ENCODE data around the gene CD8B. TPM values are rescaled to one million over a fixed set of nuclear protein-coding genes. Genes with fewer than 3 reads are reported as not detected.

The CD8B gene
- total RNA-seq, 6 experiments from 2014 or later = 0.25 to 0.68 (median 0.27) TPM; not detected in 3

DNA sequence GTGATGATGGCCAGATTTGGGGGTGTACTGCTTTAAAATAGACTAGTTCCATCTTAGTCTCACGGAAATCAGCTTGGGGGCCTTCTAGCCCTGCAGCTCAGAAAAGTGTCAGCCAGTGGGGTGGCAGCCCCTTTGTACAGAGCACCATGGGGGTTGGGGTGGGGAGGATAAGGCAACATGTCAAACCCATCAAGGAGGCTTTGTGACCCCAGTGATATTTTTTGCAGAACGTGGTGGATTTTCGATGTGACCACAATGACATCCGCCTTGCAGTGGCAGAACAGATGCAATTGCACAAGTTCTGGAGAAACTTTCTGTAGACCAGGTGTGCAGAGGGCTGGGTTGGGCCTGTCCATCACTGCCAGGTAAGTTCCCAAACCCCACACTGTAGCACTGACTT, 67.9 kb downstream of the CD8B start:
- Histone ChIP-seq H3K4me3 (no peak overlapping the region), H3K27ac (no peak overlapping the region), H3K4me1 (peaks cover 0 to 26% (median 0%) of the 10 kb centered on the region in 4 donors), H3K36me3 (no peaks in the 10 kb centered on the region), H3K9me3 (no peaks in the 10 kb centered on the region), H3K27me3 (peaks cover 0 to 24% of the 10 kb centered on the region in 2 donors)
- no peak for DNase-seq
- intact Hi-C loops (cut with DNase I) = no loop called here
- 33% methylated on average over 1 of the region's 4 CpGs for WGBS (ENCODE audit: insufficient coverage, low coverage, low lambda C conversion rate, missing lambda C conversion rate)
- no peak for ATAC-seq
- TF ChIP-seq, protein P1, sequence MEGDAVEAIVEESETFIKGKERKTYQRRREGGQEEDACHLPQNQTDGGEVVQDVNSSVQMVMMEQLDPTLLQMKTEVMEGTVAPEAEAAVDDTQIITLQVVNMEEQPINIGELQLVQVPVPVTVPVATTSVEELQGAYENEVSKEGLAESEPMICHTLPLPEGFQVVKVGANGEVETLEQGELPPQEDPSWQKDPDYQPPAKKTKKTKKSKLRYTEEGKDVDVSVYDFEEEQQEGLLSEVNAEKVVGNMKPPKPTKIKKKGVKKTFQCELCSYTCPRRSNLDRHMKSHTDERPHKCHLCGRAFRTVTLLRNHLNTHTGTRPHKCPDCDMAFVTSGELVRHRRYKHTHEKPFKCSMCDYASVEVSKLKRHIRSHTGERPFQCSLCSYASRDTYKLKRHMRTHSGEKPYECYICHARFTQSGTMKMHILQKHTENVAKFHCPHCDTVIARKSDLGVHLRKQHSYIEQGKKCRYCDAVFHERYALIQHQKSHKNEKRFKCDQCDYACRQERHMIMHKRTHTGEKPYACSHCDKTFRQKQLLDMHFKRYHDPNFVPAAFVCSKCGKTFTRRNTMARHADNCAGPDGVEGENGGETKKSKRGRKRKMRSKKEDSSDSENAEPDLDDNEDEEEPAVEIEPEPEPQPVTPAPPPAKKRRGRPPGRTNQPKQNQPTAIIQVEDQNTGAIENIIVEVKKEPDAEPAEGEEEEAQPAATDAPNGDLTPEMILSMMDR (IDR thresholded peaks at IDR 0.05) = no peak

DNA sequence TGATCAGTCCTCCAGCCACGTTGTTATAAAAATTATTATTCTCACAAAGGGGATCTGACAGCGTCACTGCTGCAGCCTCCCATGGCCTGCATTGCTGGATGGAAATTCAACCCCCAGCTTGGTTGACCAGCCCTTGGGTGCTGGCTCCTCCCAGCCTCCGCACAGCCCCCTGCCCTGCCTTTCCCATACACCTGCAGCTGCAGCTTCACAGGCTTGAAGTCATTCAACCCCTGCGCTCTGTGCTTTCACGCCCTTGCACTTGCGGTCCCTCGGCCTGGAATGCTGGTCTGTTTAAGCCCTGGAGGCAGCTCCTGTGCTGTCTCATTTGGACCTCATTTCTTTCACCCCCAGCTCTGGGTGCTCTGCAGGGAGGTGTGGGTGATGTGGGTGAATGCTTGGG, 70.1 kb downstream of the CD8B start:
- no peak for DNase-seq
- WGBS (ENCODE audit: insufficient coverage, low coverage, low lambda C conversion rate, missing lambda C conversion rate) = 64% methylated on average over 7 of the region's 7 CpGs
- Histone ChIP-seq H3K4me3 (no peak overlapping the region), H3K27ac (no peak overlapping the region), H3K27me3 (peaks cover 0 to 24% of the 10 kb centered on the region in 2 donors), H3K9me3 (no peaks in the 10 kb centered on the region), H3K36me3 (no peaks in the 10 kb centered on the region), H3K4me1 (peaks cover 0 to 26% (median 0%) of the 10 kb centered on the region in 4 donors)
- ATAC-seq = no peak
- intact Hi-C loops (cut with DNase I) = no loop called here
- no peak for TF ChIP-seq POLR2A (IDR thresholded peaks at IDR 0.05)
- TF ChIP-seq, protein P1 (IDR thresholded peaks at IDR 0.05) = no peak

DNA sequence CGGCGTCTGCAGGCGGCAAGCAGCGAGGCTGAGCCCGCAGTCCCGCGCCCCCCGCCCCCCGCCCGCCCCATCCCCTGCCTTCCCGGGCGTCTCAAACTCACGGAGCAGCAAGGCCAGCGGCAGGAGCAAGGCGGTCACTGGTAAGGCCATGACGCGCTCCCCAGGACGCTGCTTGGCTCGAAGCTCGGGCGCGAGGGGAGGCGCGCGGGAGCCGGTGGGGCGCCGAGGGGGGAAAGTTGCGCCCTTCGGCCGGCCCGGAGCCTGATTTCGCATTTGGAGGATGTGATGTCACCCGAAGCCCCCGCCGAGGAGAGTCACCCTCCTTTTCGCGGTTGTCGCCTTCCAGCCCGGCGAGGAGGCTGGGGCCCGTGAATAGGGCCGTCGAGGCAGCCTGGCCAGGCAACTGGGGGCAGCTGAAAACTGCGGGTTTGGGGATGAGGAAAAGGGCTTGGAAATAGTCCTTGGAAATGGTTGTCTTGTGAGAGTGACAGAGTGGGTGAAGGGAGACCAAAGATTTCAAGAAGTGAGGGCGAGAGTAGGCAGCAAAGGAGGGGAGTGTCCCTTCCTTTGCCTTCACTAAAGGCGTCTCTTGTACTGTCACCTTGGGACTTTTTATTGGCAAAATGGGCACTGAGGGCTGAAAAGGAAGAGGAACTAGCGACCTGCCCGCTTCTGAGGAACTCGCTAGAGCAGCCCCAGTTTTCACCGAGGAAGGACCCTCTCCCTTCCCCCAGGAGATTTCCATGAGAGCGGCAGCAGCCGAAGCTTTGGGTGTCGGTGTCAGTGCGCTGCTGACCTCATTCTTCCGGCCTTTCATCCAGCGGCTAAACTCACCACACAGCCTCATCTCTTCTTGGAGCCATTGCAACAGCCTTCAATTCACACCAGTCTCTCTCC, 70.8 kb downstream of the CD8B start, which contains the start of gene CD8A:
TSS of gene CD8A (minus strand) at position 238 of the 897 bp plus-strand sequence. CDS start at position 150, 88 bp downstream.
- ATAC-seq (peak in 3 of 4 donors; percentile 27 to 43 (median 29)), DNase-seq (no peak)
- TF ChIP-seq, protein P1 (IDR thresholded peaks at IDR 0.05) = no peak
- TF ChIP-seq POLR2A (IDR thresholded peaks at IDR 0.05) = no peak
- H3K27me3 ChIP-seq = peaks cover 0 to 24% of the 10 kb centered on the region in 2 donors
- H3K27ac ChIP-seq = no peak within 1 kb of the TSS
- 4% methylated on average over 27 of the region's 57 CpGs for WGBS (ENCODE audit: insufficient coverage, low coverage, low lambda C conversion rate, missing lambda C conversion rate)
- H3K4me3 ChIP-seq = peak within 1 kb of the TSS in 1 of 3 donors; percentile 24
- no peaks in the 10 kb centered on the region for H3K36me3 ChIP-seq
- peaks cover 0 to 26% (median 0%) of the 10 kb centered on the region in 4 donors for H3K4me1 ChIP-seq
- intact Hi-C loops (cut with DNase I) = no loop called here
- no peaks in the 10 kb centered on the region for H3K9me3 ChIP-seq

DNA sequence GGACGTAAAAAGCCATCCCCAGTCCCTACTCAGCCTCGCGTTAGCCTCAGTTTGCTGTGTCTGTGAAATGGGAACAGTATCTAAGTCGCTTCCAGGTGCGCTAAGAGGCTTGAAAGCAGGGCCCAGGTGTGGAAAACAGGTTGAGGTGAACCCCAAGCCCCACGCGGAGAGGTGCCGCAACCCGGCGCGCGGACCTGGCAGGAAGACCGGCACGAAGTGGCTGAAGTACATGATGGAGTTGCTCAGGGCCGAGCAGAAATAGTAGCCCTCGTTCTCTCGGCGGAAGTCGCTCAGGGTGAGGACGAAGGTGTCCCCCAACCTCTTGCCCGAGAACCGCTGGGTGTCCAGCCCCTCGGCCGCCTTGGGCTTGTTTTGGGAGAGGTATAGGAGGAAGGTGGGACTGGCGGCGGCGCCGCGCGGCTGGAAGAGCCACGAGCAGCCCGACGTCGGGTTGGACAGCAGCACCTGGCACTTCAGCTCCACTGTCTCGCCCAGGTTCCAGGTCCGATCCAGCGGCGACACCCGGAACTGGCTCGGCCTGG, 71.5 kb downstream of the CD8B start:
- ATAC-seq (peak in 3 of 4 donors; percentile 14 to 31 (median 25)), DNase-seq (peak in 1 of 3 donors; percentile 56)
- WGBS (ENCODE audit: insufficient coverage, low coverage, low lambda C conversion rate, missing lambda C conversion rate) = 13% methylated on average over 11 of the region's 40 CpGs
- no peak overlapping the region for H3K27ac ChIP-seq
- no peaks in the 10 kb centered on the region for H3K9me3 ChIP-seq
- H3K4me3 ChIP-seq = peak overlapping the region in 1 of 3 donors; percentile 24
- no peaks in the 10 kb centered on the region for H3K36me3 ChIP-seq
- peaks cover 0 to 24% of the 10 kb centered on the region in 2 donors for H3K27me3 ChIP-seq
- TF ChIP-seq POLR2A (IDR thresholded peaks at IDR 0.05) = no peak
- TF ChIP-seq, protein P1 (IDR thresholded peaks at IDR 0.05) = no peak
- intact Hi-C loops (cut with DNase I) = no loop called here
- H3K4me1 ChIP-seq = peaks cover 0 to 26% (median 0%) of the 10 kb centered on the region in 4 donors

Measured in right lobe of liver (tissue), 6 donors.